DND-41 (cell line): ENCODE data around the gene MMD2.
"Not testable (repeated sequence)": the region's sequence is repeated elsewhere in the genome, so short reads cannot be mapped to it uniquely, and the experiment has no call there.

Experiments used
- EZH2 ChIP-seq: IDR thresholded peaks from 3 replicates; pipeline ENCODE4 v1.6.1; 2012; ENCODE audit warnings: borderline replicate concordance, low read depth, mild to moderate bottlenecking, moderate library complexity, low read length, inconsistent platforms; ENCODE audit not compliant: severe bottlenecking
- TF ChIP-seq, protein P1 (sequence below): IDR thresholded peaks from 2 replicates; pipeline ENCODE4 v1.5.1; 2012; ENCODE audit warnings: borderline replicate concordance, low read length, moderate library complexity, mild to moderate bottlenecking; ENCODE audit not compliant: poor library complexity, severe bottlenecking; ENCODE audit errors: extremely low read depth

GRCh38 chr7:4972446-4972845 is 13.5 kb upstream of the MMD2 start:
- TF ChIP-seq, protein P1, sequence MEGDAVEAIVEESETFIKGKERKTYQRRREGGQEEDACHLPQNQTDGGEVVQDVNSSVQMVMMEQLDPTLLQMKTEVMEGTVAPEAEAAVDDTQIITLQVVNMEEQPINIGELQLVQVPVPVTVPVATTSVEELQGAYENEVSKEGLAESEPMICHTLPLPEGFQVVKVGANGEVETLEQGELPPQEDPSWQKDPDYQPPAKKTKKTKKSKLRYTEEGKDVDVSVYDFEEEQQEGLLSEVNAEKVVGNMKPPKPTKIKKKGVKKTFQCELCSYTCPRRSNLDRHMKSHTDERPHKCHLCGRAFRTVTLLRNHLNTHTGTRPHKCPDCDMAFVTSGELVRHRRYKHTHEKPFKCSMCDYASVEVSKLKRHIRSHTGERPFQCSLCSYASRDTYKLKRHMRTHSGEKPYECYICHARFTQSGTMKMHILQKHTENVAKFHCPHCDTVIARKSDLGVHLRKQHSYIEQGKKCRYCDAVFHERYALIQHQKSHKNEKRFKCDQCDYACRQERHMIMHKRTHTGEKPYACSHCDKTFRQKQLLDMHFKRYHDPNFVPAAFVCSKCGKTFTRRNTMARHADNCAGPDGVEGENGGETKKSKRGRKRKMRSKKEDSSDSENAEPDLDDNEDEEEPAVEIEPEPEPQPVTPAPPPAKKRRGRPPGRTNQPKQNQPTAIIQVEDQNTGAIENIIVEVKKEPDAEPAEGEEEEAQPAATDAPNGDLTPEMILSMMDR: not testable (repeated sequence)
- not testable (repeated sequence) for TF ChIP-seq EZH2
